Panc1 (cell line): ENCODE results near the gene EIF3J. TPM values are rescaled to one million over a fixed set of nuclear protein-coding genes. Genes with fewer than 3 reads are reported as not detected.
A peak's percentile ranks its signal among the peaks of the same experiment; 100 is the strongest.

Experiments used
- ATAC-seq: fragments of 200-7000 bp; cut with Tn5 transposase; 2 replicates; pipeline ENCODE4 v1.9.1; 2020; ENCODE audit warnings: mild to moderate bottlenecking, moderate library complexity
- BruUV-seq: library from RNA; stranded (reverse); fragments of 400-500 nt; replicated peaks from 2 replicates; lab custom pipeline; 2021; lab: Mats Ljungman, UMichigan
- CTCF ChIA-PET: fragments of 300-600 bp; sonication (Branson Sonifier 250); formaldehyde crosslinking; loops from one replicate; lab custom pipeline; 2022; ENCODE audit warnings: antibody characterized with exemption; lab: Charles Lee
- POLR2A ChIA-PET: fragments of 300-600 bp; sonication (Branson Sonifier 250); formaldehyde crosslinking; loops from one replicate; lab custom pipeline; 2022; ENCODE audit warnings: antibody characterized with exemption; lab: Charles Lee
- DNase-seq: peaks from one replicate; pipeline ENCODE4 v3.0.0-alpha.2; 2010; ENCODE audit warnings: low read depth, low spot score
- H3K27ac ChIP-seq: 2 replicates; pipeline ENCODE4 v1.5.1; 2011; ENCODE audit warnings: mild to moderate bottlenecking, low read length, inconsistent platforms
- H3K27me3 ChIP-seq: fragments of 200-500 bp; sonication (Bioruptor generic); 2 replicates; pipeline ENCODE4 v1.6.0; 2014; ENCODE audit warnings: low read length, inconsistent platforms; ENCODE audit not compliant: control insufficient read depth, insufficient read depth
- H3K36me3 ChIP-seq: fragments of 200-500 bp; sonication (Bioruptor generic); 2 replicates; pipeline ENCODE4 v1.5.1; 2014; ENCODE audit warnings: inconsistent platforms, mild to moderate bottlenecking, low read length, moderate library complexity; ENCODE audit not compliant: control insufficient read depth, insufficient read depth
- H3K4me1 ChIP-seq: 2 replicates; pipeline ENCODE4 v1.5.1; 2011; ENCODE audit warnings: inconsistent platforms, mild to moderate bottlenecking, low read length, moderate library complexity; ENCODE audit not compliant: control insufficient read depth, insufficient read depth
- H3K4me3 ChIP-seq, 2 experiments: 2 replicates each; pipeline ENCODE4 v1.5.1; 2011 to 2012; ENCODE audit warnings: low read depth in 2 of 2, low read length in 2 of 2, mild to moderate bottlenecking in 2 of 2, inconsistent platforms in 1 of 2, moderate library complexity in 1 of 2
- H3K9me3 ChIP-seq: fragments of 200-500 bp; sonication (Bioruptor generic); 2 replicates; pipeline ENCODE4 v1.5.1; 2014; ENCODE audit warnings: low read depth, mild to moderate bottlenecking, inconsistent platforms, low read length, moderate library complexity; ENCODE audit not compliant: control insufficient read depth, insufficient read depth
- CTCF ChIP-seq: fragments of 450-650 bp; IDR thresholded peaks from 2 replicates; pipeline ENCODE4 v1.5.1; 2017; ENCODE audit warnings: mild to moderate bottlenecking
- POLR2AphosphoS5 ChIP-seq: IDR thresholded peaks from 2 replicates; pipeline ENCODE4 v1.6.1; 2012; ENCODE audit warnings: mild to moderate bottlenecking, low read depth, low read length, moderate library complexity
- REST ChIP-seq, 2 experiments: IDR thresholded peaks; 2 replicates each; pipeline ENCODE4 v1.6.1; 2011 to 2012; ENCODE audit warnings: low read depth in 2 of 2, control low read depth in 1 of 2, low read length in 1 of 2, mild to moderate bottlenecking in 1 of 2, moderate library complexity in 1 of 2; ENCODE audit not compliant: insufficient read depth in 1 of 2
- SIN3A ChIP-seq: IDR thresholded peaks from 2 replicates; pipeline ENCODE4 v1.6.1; 2012; ENCODE audit warnings: low read depth, mild to moderate bottlenecking, low read length, moderate library complexity, borderline replicate concordance; ENCODE audit not compliant: insufficient read depth
- TCF7L2 ChIP-seq: IDR thresholded peaks from 2 replicates; pipeline ENCODE4 v1.6.1; 2011; ENCODE audit warnings: mild to moderate bottlenecking, low read depth, low read length, inconsistent platforms
- in situ Hi-C: cut with HindIII; loops from 2 replicates; pipeline ENCODE4 v1.10.0; 2016; ENCODE audit warnings: low sequenced_read_pairs, low pct_unique_long_range_greater_than_20kb
- intact Hi-C: fragments of 100-400 bp; cut with micrococcal nuclease; formaldehyde crosslinking; loops from one replicate; pipeline ENCODE4 v1.10.0; 2022; ENCODE audit not compliant: unreplicated experiment
- total RNA-seq: library from RNA; stranded (reverse); gene quantifications from one replicate; pipeline ENCODE4 v1.2.1, GENCODE V29; 2021; ENCODE audit not compliant: unreplicated experiment

The EIF3J gene
- total RNA-seq, 1 experiment from 2014 or later = 128 TPM

GRCh38 chr15:44535523-44536301, 1.2 kb upstream of the EIF3J start:
- ChIA-PET POLR2A (no interaction called here), CTCF (no interaction called here)
- ATAC-seq = no peak
- no peaks in the 10 kb centered on the region for H3K27me3 ChIP-seq
- intact Hi-C loops (no loop called here), in situ Hi-C loops (no loop called here)
- BruUV-seq = TSS peak; percentile 86
- H3K4me1 ChIP-seq = peaks cover 7% of the 10 kb centered on the region; the same call in 1 of the 2 replicates
- peak overlapping the region; percentile 76 to 89 for H3K4me3 ChIP-seq
- no peaks in the 10 kb centered on the region for H3K9me3 ChIP-seq
- TF ChIP-seq REST (IDR thresholded peaks at IDR 0.05; ENCODE audit: insufficient read depth in 1 of 2, low read depth in 2 of 2, low read length in 1 of 2) = no peak
- no peak for TF ChIP-seq SIN3A
- TF ChIP-seq CTCF = no peak
- TF ChIP-seq TCF7L2 = no peak
- no peak for TF ChIP-seq POLR2AphosphoS5
- H3K36me3 ChIP-seq = no peaks in the 10 kb centered on the region; the same call in none of the 2 replicates
- DNase-seq = no peak
- H3K27ac ChIP-seq = peak overlapping the region; percentile 91

- intact Hi-C loops = no loop called here
- ChIA-PET POLR2A (interaction anchor here (0.5 to 0.6 kb wide), 4 partner anchors 9 to 841 kb away, joined by 3 to 7 read pairs (median 6); no protein-coding TSS in a partner anchor), CTCF (no interaction called here)
- Histone ChIP-seq H3K27me3 (no peaks in the 10 kb centered on the region), H3K36me3 (no peaks in the 10 kb centered on the region; the same call in none of the 2 replicates), H3K27ac (peak overlapping the region; percentile 91), H3K4me3 (peak overlapping the region; percentile 76 to 89), H3K4me1 (peaks cover 11% of the 10 kb centered on the region; the same call in 1 of the 2 replicates), H3K9me3 (no peaks in the 10 kb centered on the region)
- ATAC-seq = peak; percentile 87
- DNase-seq = peak; percentile 69
- in situ Hi-C loops = no loop called here
- 0 out of 2 replicates have a peak, but pooled peaks have one; percentile 21 for TF ChIP-seq TCF7L2
- TF ChIP-seq SIN3A = peak; percentile 68; the same call in 1 of the 2 replicates
- TF ChIP-seq CTCF = peak; percentile 59
- TF ChIP-seq REST (IDR thresholded peaks at IDR 0.05; ENCODE audit: insufficient read depth in 1 of 2, low read depth in 2 of 2, low read length in 1 of 2) = 0 out of 4 replicates have a peak, but pooled peaks of 1 of the 2 experiments have one; percentile 31
- TF ChIP-seq POLR2AphosphoS5 = peak; percentile 89
- no TSS peak for BruUV-seq
Observed at GRCh38 chr15:44536302-44536961, 515 bp upstream of the EIF3J start.
